Vagina (tissue), 2 donors: Measurements from ENCODE around the gene GSG1L.

Source experiments
- POLR2A ChIP-seq, 2 donors: fragments of 450-650 bp; IDR thresholded peaks; one replicate each; pipeline ENCODE4 v1.6.1; 2017; ENCODE audit warnings: antibody characterized with exemption in 2 of 2, mild to moderate bottlenecking in 2 of 2, moderate library complexity in 2 of 2
- POLR2AphosphoS5 ChIP-seq, 2 donors: sonication (generic); formaldehyde crosslinking; IDR thresholded peaks; one replicate each; pipeline ENCODE4 v1.9.0; 2017; ENCODE audit warnings: antibody characterized with exemption in 2 of 2, mild to moderate bottlenecking in 2 of 2, low read depth in 1 of 2; ENCODE audit not compliant: insufficient read depth in 1 of 2
- TF ChIP-seq, protein P1 (sequence below), 3 experiments: fragments of 450-650 bp in 2 of 3; fragments of 200-600 bp in 1 of 3; sonication (generic) in 1 of 3; IDR thresholded peaks; one replicate each; pipeline ENCODE4 v1.5.1; 2017 to 2019; ENCODE audit warnings: antibody characterized with exemption in 3 of 3, mild to moderate bottlenecking in 2 of 3, moderate library complexity in 2 of 3

DNA sequence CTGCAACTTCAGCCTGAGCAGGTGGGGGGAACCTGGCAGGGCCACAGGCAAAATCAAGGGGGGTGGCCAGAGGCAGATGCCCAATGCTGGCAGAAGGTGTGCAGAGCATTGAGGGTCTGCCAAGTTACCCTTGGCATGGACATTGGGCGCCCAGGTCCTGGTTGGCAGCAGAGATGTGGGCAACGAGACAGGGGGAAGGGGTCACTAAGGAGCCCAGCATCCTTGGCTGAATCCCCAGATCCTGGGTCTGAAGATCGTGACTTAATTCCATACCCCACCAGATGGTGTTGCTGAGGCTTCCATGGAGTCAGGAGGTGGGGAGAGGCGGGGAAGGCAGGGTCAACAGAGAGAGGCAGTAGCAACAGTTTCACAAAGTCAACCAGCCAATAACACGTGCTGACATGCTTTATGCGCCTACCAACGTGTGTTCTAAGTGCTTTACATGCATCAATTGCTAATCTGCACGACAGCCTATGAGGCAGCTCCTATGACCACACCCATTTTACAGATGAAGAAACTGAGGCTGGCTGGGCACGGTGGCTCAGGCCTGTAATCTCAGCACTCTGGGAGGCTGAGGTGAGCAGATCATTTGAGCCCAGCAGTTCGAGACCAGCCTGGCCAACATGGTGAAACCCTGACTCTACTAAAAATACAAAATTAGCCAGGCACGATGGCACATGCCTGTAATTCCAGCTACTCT, 83.3 kb downstream of the GSG1L start:
- TF ChIP-seq, protein P1, sequence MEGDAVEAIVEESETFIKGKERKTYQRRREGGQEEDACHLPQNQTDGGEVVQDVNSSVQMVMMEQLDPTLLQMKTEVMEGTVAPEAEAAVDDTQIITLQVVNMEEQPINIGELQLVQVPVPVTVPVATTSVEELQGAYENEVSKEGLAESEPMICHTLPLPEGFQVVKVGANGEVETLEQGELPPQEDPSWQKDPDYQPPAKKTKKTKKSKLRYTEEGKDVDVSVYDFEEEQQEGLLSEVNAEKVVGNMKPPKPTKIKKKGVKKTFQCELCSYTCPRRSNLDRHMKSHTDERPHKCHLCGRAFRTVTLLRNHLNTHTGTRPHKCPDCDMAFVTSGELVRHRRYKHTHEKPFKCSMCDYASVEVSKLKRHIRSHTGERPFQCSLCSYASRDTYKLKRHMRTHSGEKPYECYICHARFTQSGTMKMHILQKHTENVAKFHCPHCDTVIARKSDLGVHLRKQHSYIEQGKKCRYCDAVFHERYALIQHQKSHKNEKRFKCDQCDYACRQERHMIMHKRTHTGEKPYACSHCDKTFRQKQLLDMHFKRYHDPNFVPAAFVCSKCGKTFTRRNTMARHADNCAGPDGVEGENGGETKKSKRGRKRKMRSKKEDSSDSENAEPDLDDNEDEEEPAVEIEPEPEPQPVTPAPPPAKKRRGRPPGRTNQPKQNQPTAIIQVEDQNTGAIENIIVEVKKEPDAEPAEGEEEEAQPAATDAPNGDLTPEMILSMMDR (IDR thresholded peaks at IDR 0.05) = no peak
- TF ChIP-seq POLR2A (IDR thresholded peaks at IDR 0.05) = no peak
- no peak for TF ChIP-seq POLR2AphosphoS5 (IDR thresholded peaks at IDR 0.05; ENCODE audit: insufficient read depth in 1 of 2, low read depth in 1 of 2)
